Activated CD4-positive, alpha-beta T cell treated with anti-CD3 and anti-CD28 coated beads for 48 hours (primary cell): ENCODE results near the gene PRDM16.
A peak's percentile ranks its signal among the peaks of the same experiment; 100 is the strongest.

Experiments used
- DNase-seq: peaks from one replicate; pipeline ENCODE4 v3.0.0-alpha.2; 2020

The PRDM16 gene

DNA sequence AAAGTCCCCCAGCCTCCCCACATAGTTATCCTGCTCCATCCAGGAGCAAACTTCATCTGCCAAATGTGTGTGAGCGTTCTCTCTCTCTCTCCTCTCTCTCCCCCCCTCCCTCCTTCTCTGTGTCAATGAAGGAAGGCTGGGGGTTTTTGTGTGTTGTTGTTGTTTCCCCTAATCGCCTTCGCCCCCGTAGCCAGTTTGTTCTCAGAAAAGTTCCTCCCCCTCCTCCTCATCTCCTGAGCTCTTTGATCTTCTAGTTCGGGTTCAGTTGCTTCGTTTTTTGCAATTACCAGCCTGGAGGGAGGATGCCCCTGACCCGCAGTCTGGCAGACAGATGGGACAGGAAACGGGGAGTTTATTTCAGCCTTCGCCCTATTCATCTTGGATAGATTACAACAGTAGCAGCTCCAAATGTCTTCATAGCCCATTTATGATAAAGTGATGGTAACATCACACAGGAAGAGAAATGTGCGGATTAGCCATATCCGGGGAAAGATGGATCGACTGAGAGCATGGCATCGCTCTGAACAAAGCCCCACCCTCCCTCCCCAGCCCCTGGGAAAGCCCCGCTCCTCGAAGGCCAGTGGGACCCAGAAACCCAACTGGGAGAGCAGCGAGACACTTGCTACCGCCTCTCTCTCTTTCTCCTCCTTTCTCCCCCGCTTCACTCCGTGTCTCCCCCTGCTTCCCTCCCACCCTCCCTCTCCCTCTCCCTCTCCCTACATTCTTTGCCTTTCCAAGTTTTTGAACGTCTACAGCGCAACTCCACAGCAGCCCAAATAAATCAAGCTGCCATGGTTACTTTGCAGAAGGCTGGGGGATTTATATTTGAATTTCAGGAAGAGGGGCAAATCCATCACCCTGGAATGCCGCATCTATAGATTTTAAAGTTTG, 245.7 kb downstream of the PRDM16 start:
- no peak for DNase-seq

DNA sequence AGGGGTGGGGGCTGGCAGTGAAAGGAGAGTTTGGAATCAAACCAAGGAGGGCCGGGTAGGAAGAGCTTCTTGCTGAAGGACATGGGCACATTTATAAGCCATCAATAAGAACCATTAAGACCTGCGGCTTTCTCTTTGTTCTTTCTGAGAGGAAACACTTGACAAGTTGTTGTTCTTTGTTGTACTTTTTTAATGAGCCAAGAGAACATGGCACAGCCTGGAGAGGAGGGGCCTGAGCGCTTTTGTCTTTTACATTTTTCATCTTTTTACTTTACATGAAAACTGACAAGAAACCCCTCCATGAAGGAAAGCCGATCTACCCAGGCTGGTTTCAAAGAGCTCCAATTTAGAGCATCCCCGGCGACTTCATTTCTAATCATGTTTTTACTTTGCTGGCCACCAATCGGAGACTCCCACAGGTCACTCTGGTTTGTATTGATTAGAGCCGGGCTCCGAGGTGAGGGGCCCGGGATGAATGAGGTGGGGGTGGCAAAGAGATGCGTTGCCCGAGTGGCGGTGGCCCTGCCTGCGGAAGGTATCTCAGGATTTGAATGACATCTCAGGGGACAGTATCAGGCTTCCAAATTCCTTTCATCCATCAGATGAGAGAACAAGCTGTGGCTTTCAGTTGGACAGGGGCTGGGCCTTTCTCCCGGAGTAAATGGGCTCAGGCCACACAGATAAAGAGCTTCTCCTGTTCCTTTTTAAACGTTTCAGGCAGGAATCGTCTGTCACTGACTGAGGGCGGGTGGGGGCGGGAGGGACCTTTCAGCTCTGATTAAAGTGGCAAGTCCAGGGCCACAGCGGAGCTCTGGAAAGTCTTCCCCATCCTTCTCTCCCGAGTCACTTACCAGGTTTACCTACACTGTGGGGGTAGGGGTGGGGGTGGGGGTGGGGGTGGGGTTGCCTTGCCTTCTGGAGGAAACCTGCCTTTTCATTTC, 246.7 kb downstream of the PRDM16 start:
- DNase-seq = no peak

DNA sequence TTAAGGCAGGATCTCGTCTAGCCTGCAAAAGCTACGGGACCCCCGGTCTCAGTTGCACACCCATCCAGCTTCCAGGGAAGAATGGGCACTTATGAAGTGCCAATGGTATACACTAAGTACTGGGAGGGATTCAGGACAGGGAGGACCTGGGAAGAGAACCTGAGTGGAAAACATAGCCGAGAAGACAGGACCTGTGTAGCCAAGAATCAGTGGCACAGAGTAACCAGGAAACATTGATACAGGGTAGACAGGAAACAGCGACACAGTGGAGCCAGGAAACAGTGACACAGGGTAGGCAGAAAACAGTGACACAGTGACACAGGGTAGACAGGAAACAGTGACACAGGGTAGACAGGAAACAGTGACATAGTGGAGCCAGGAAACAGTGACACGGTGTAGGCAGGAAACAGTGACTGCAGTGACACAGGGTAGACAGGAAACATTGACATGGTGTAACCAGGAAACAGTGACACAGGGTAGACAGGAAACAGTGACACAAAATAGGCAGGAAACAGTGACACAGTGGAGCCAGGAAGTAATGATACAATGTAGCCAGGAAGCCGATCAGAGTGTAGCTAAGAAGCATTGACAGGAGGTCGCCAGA, 247.4 kb downstream of the PRDM16 start:
- peak; percentile 22 for DNase-seq

DNA sequence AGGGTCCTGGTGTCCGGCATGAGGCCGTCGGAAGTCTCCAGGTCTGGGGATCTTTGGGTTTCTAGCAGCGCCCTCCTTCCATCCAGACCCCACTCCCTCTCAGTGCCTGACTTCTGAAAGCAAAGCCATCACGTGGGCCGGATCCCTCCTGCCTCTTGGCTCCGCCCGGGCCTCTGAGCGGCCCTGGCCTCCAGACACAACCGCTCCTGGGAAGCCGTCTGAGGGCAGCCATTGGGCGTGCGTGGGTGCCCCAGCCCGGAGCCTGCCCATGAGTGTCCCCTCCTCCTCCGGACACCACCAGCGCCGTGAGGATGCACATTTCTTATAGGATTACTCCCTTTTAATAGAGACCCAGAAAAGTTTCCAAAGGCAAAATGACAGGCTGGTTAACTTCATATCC, 248.5 kb downstream of the PRDM16 start:
- no peak for DNase-seq

DNA sequence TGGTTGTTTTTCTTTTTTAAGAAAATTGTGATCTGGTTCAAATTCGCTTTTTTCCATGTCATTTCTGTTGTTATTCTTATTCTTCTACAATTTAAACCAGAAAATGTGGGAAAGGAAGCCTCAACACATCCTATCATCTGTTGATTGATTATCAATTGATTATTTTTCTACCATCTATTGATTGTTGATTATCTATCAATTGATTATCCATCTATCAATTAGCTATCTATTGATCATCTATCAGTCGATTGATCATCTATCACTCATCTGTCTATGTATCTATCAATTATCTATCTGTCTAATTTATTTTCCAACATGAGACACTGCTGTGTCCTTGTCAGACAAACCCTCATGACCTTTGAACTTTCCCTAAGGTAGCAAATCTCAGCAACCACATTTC, 249.3 kb downstream of the PRDM16 start:
- no peak for DNase-seq

DNA sequence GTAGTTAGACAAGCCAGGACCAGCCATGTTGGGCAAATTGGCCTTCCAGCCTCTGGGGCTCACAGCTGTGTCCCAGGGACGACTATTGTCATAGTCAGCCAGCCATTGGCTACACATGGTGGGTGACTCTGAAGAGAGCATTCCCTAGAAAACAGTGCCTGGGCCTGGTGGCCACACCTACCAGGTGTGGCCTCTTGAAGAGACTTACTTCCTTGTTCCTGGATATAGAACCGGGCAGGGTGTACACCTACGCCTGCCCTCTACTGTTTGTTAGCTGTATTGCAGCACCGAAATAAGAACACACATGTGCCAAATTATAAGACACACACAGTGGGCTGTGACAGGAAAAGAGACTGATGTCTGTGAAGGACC, 250.9 kb downstream of the PRDM16 start:
- peak; percentile 61 for DNase-seq

DNA sequence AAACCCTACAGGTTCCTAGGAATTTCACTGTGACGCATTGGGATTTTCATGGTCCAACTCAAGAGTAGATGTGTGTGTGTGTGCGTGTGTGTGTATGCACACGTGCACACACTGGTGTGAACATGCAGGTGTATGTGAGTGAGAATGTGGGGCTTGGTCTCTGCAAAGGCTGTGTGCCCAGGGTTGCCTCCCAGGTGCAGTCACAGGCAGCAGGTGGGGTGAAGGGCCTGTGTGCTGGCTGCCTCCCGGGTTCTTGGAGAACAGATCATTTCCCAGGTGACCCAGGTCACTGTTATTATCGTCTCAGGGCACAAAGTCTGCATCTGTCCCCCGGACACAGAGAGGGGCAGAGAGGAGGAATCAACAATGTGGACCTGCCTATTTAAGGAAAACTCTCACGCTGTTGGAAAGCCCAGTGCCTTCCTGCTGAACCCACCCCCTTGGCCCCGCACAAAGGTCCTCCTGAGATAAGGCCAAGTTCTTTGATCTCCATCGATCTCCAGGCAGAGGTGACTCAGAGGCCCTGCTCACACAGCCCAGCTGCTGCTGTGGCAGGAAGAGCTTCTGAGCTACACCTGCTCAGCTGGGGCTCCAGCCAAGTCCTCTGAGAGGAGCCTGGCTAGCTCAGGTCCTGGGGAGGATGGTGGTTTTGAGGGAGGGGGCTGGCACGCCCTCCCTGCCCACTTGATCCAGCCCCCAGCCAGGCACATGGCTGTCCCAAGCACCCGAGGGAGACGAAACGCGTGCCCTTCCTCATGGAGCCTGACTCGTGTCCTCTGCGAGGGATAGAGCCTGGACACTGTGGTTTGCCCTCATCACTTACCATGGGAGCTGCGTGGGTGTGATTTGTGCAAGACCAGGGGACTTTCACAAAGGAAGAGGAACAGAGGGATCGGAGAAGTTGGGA, 251.5 kb downstream of the PRDM16 start:
- peak; percentile 23 for DNase-seq

DNA sequence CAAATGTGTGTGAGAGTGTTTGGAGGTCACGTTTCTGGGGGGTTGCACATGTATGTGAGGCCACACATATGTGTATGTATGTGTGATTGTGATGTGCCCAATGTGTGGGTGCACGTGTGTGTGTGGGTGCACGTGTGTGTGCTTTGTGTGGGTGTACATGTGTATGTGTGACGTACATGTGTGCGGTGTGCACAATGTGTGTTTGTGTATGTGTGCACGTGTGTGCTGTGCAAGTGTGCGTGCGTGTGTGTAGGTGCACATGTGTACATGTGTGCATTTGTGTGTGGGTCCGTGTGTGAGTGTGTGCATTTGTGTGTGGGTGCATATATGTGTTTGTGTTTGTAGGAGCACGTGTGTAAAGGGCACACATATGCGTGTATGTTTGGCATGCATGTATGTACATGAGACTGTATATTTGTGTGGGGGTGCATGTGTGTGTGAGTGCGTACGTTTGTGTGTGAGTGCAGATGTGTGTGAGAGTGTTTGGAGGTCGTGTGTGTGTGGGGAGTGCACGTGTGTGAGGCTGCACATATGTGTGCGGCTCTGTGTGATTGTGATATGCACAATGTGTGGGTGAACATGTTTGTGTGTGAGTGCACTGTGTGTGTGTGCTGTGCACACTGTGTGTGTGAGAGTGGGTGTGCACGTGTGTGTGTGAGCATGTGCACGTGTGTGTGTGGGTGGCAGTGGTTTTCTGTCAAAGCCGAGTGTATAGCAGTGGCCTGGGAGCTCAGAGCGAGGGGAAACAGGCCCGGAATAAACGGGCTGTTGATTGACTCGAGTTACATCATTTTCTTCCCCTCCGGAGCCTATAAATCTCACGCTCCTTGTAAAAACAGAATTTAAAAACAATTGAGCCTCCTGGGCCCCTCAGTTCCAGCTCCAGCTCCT, 252.8 kb downstream of the PRDM16 start:
- no peak for DNase-seq

DNA sequence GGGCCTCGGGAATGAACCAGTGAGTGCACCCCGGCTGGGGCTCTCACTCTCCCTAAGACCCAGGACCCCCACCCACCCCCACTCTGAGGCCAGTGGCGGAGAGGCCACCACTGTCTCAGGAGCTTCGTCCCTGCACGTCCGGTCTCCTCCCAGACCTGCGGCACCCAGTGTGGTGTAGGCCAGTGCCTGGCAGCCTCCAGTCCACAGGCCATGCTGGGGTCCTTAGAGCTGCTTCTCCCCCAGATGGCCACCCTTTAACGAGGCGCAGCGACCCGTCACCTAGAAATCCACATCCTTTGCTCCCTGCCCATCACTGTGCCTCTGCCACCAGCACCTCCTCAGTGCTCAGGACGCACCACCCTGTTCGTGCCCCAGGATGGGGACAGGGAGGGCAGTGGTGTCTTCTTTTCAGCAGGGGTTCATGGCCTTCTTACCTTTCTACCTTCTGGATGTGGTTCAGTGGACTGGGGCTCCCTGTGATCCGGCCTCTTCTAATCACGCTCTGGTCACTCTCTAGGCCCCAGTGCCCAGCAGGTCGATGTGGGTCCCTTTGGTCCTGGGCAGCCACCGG, 253.5 kb downstream of the PRDM16 start:
- no peak for DNase-seq

DNA sequence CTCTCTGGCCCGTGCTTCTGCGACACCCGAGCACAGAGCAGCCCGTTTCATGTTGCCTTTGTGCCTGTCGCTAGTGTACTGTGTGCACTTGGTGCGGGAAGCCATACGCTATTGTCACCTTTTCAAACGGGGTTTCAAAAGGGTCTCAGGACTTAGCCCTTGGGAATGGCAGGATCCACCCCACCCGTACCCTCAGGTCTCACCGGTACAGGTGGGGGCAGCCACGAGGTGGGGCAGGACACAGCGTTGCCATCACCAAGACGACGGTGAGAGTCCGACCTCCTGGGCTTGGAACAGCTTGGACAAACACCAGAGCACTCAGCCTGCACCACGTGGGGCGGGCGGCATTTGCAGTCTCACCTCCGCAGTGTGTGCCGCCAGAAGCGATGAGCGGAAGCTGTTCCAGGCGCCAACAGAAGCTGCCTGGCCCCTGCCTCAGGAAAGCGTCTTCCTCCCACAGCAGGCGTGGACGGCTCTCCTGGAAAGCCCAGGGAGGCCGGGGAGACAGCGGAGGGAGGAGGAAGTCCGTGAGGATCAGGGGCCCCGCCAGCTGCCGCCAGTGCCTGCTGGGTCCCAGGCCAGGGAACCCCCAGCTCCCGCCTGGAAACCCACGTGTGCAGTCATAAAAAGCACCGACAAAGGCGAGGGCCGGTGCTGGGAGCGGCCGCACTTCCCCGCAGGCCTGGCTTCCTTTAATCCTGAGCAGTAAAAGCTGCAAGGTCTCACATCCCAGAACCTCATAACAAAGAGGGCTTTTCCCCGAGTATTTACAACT, 254.2 kb downstream of the PRDM16 start:
- no peak for DNase-seq

DNA sequence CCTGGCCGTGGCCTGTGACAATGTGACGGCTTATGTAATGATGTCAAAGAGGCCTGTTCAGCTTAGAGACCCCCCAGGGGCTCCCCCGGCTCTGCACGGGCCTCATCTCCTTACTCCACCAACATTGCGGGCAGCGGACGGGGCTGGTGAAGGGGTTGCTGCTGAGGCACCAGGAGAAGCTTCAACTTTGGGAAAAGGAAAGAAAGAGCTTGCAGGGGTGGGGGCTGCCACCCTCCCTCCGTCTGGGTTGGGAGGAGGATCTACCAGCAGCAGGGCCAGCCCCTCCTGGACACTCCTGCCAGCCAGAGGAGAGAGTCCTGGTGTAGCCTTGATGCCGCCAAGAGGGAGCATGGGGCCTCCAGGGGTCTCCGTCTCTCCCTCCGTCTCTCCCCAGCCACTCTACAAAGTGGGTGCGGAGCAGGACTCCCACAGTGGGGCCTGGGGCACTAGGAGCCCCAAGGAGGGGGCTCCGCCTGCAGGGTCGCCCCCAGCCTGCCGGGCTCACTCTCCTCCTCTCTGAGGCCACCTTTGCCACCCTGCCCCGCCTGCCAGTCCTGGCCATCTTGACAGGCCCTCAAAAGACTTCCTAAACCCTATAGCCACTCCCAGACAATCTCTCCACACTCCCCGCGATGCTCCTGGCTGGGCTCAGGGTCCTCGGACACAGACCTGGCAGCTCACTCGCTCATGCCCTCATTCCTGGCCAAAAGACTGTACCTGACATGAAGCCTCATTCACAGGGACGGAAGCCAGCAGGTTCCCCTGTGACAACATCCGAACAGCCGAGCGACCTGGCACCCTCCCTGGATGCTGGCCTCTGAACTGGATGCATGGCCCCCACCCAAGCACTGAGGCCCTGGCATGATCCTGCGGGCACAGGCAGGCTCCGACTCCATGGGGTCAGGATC, 255.0 kb downstream of the PRDM16 start:
- no peak for DNase-seq

DNA sequence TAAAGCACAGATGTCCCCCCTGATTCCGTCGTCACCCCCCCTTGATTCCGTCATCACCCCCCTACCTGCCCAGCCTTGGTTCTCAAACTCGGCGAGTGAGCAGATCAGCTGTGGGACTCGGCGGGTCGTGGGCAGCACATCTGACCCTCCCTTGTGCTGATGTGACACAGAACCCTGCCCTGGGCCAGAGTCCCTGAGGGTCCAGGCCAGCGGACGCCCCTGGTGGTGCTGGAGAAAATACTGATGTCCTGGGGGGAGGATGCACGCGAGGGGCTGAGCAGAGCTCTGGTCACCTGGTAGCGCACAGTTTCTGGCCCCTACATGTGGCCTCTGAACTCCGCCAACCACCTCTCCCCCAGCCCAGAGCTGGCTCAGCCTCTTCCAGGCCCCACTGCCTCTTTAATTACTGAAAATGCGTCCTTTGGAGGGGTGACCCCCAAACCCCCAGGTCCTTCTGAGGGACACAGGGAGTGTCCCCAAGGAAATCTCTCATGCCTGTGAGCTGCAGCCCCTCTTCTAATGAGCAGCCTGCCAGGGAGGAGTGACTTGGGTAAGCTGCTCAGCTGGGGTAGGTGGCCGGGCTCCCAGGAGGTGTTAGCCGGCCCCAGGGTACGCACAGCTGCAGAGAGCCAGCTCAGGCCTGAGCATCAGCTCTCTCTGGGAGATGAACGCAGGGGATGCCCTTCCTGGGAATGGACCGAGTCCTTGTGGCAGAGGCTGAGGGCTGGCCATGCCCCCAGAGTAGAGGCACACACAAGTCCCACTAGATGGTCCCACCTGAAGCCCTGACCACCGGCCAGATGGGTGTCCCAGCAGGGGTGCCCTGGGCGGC, 255.9 kb downstream of the PRDM16 start:
- no peak for DNase-seq

DNA sequence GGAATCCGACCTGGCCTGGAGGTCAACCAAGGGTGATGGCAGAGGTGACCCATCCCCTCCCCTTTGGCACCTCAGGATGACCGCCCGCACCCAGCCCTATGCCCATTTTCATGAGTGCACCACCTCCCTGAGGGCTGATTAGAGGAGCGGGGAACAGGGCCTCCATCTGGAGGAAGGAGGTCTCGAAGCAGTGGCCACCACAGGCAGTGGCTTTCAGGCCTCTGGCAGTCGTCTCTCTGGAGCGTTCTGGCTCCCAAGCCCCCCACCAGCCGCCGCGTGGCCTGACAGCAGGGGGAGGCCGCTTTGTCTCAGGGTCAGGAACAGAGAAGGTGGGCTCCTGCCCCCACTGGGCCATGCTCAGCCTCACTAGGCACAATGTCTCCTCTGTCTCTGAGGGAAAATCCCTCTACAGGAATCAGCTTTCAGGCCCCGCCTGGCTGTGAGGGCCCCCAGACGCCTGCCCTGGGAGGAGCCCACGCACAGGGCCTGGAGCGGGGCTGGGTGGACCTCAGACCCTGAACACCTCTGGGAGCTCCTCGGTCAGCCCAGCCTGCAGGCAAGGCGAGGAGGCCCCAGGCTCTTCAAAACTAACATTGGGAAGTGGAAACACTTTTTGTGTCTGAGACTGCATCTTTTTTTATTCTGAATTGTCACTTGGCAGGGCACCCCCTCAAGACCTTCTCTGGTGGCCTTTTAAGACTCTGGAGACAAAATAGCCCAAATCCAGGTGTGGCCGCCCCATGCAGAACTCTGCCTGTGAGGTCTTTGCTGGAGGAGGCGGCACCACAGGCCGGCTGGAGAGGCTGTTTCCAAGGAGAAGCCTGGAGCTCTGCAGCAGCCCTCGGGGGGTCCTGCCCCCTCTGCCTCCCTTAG, 257.7 kb downstream of the PRDM16 start:
- DNase-seq = no peak

DNA sequence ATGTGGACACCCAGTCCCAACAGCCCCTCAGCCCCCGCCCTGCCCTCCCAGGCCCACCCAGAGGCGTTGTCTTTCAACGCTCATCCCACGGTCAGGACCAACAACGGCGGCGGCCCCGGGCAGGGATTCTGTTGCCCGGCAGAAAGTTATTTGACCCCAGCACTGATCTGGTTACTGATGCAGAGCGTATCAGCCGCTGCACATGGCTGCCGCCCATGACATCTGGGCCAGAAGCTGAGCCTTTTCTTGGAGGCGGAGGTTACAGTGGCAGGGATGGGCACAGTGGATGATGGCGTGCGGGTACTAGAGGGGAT, 258.3 kb downstream of the PRDM16 start:
- no peak for DNase-seq

DNA sequence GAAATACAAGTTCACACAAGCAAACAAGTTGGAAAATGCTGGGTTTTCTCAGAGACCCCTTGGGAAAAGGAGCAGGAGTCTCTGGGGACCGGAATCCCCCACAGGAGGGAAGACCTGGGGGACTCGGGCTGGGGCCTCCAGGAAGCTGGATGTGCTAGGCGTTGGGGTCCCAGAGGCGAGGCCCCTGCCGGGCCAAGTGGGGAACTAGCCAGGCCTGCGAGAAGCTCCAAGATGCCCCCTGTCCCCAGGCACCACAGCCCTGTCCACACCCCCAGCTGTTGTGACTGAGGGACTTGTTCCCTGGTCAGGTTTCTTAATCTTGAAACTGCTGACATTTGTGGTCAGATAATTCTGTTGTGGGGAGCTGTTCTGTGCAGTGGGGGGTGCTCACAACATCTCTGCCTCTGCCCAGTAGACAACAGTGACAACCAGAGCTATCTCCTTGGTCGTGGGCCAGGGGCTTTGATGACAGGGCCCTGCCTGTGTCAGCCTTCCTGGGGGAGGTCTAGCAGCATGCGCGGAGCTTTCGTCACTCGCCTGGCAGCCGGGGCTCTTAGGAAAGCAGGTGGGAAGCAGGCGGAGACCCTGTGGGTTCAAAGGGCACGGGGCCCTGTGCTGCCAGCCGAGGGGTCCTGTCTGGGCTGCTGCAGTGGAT, 259.1 kb downstream of the PRDM16 start:
- no peak for DNase-seq

DNA sequence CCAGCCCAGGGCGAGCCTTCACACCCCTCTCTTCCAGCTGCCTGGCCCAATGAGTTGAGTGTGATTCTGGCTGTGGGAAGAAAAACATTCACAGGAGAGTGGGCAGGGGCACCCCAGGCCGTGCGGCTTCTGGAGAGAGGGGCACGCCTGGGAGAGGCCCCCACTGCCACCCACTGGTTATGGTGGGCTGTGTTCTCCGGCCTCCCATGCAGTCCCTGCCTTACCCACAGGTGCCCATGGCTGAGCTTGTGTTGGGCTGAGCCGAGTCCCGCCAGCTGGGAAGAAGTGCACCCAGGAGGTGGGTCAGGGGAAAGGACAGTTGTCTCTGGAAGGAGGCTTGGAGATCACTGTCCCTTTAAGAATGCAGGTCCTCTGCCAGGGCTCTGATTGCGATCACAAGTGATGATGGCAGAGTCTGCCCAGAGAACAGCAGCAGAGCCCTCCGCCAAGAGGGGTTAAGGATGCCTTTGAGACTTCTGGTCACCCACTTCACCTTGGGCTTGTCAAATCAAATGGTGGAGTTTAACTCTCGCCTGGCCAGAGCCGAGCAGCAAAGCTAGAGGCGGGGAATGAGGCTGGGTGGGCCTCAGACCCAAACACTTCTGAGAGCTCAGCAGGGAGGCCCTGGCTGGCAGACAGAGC, 260.8 kb downstream of the PRDM16 start:
- DNase-seq = no peak
